HL-60 (cell line): Measurements from ENCODE around the gene PTS.

ENCODE experiments used
- DNase-seq, 2 experiments: peaks; one replicate each; pipeline ENCODE4 v3.0.0-alpha.2; 2010 to 2020; ENCODE audit warnings: low read depth in 1 of 2, low spot score in 1 of 2
- H3K27ac ChIP-seq: fragments of 250-450 bp; sonication (Bioruptor Pico); replicated peaks from 2 replicates; pipeline ENCODE4 v1.5.1; 2020; ENCODE audit warnings: mild to moderate bottlenecking, moderate library complexity
- H3K27me3 ChIP-seq: fragments of 250-450 bp; sonication (Bioruptor Pico); 2 replicates; pipeline ENCODE4 v1.5.1; 2021; ENCODE audit warnings: mild to moderate bottlenecking, moderate library complexity; ENCODE audit not compliant: insufficient read depth, poor library complexity, severe bottlenecking
- H3K4me3 ChIP-seq: replicated peaks from 2 replicates; pipeline ENCODE4 v1.5.1; 2011; ENCODE audit warnings: mild to moderate bottlenecking, control low read depth, low read length; ENCODE audit not compliant: insufficient read depth
- CTCF ChIP-seq: IDR thresholded peaks from one replicate; pipeline ENCODE4 v1.5.1; 2011; ENCODE audit warnings: low read length, control low read depth, inconsistent platforms; ENCODE audit not compliant: insufficient read depth
- GABPA ChIP-seq: IDR thresholded peaks from 2 replicates; pipeline ENCODE4 v1.6.1; 2012; ENCODE audit warnings: low read depth
- POLR2AphosphoS5 ChIP-seq: IDR thresholded peaks from 2 replicates; pipeline ENCODE4 v1.6.1; 2012; ENCODE audit warnings: low read depth
- REST ChIP-seq: IDR thresholded peaks from 2 replicates; pipeline ENCODE4 v1.6.1; 2012; ENCODE audit warnings: low read depth; ENCODE audit not compliant: insufficient replicate concordance
- SPI1 ChIP-seq: IDR thresholded peaks from 2 replicates; pipeline ENCODE4 v1.6.1; 2012; ENCODE audit warnings: low read depth, mild to moderate bottlenecking, borderline replicate concordance

Gene PTS

GRCh38 chr11:112253605-112254242 is 27.5 kb downstream of the PTS start:
- Histone ChIP-seq H3K27me3 (no peaks in the 10 kb centered on the region), H3K4me3 (no peak overlapping the region), H3K27ac (no peak overlapping the region)
- DNase-seq = no peak
- TF ChIP-seq REST (no peak), CTCF (no peak), SPI1 (no peak), GABPA (no peak), POLR2AphosphoS5 (no peak)

- Histone ChIP-seq H3K4me3 (no peak overlapping the region), H3K27ac (no peak overlapping the region), H3K27me3 (no peaks in the 10 kb centered on the region)
- TF ChIP-seq GABPA (no peak), REST (no peak), CTCF (no peak), SPI1 (no peak), POLR2AphosphoS5 (no peak)
- DNase-seq = no peak
Measured at GRCh38 chr11:112255067-112255720, 29.0 kb downstream of the PTS start.

GRCh38 chr11:112260490-112260889 is 34.3 kb downstream of the PTS start, which contains the start of gene PLET1:
TSS of gene PLET1 (minus strand) at chr11:112260860. CDS start at chr11:112260589, 271 bp downstream.
- DNase-seq = no peak
- Histone ChIP-seq H3K27me3 (no peaks in the 10 kb centered on the region), H3K4me3 (no peak within 1 kb of the TSS), H3K27ac (no peak within 1 kb of the TSS)
- no peak for TF ChIP-seq REST
- no peak for TF ChIP-seq GABPA
- no peak for TF ChIP-seq SPI1
- no peak for TF ChIP-seq CTCF
- no peak for TF ChIP-seq POLR2AphosphoS5
